Measurements from ENCODE around the gene ZCRB1.

The ZCRB1 gene

DNA sequence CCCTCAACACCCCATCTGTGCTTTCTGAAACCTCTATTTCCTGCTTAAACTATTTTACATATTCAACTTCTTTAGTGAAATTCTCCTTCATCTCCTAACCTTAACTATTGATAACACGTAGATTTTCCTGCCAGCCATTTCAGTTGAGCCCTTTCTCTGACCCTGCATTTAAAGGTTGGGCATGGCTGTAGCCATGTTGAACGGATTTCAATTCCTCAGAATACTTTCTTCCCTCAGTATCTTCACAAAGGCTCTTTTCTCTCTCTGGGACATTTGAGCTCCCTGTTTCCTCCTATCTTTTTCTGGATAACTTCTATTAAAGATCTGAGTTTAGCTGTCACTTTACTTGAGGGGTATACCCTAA, 1.3 kb upstream of the ZCRB1 start:
- no peak for DNase-seq (ENCODE audit: low spot score)

DNA sequence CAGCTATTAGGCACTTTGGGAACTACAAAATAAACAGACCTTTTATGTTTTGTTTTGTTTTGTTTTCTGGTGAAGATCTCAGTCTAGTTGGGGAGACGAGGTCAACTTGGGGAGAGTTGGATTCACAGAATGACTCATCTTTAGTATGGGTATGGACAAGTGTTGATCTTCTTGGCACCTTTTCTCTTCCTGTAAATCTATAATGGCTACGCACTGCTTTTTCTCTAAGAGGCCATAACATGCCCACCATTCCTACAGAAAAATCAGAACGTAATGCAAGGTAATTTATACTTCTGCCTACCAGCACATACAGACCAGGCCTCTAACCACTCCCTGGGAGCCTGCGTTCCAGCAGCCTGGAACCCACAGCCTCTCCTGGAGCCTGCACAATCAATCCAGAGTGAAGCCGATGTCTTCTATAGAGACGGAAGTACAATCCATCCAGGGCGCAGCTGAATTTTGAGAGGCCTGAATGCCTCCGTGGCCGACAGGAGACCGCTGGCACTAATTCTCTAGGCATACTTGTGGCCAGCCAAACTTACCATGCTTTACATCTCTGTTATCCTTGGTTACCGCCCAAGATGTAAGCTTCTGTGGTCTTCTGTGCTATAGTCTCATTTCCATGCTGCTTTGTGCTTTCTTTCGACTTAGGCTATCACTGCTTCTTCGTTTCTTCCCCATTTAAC, 790 bp upstream of the ZCRB1 start:
- DNase-seq (ENCODE audit: low spot score): peak; percentile 45

DNA sequence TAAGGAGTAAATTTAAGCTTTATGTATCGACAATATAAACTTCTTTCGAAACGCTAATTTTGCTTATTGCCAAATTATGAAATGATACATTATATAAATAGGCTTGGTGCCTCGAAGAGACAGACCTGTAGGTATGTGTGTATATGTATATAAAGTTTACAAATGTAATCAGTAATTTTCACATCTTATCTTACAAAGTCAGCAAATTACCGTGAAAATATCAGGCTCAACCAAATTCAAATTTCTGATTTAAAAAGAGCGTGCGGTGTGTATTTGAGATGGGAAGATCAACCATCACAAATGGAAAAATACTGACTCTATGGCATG, 605 bp downstream of the ZCRB1 start:
- no peak for DNase-seq (ENCODE audit: low spot score)

DNA sequence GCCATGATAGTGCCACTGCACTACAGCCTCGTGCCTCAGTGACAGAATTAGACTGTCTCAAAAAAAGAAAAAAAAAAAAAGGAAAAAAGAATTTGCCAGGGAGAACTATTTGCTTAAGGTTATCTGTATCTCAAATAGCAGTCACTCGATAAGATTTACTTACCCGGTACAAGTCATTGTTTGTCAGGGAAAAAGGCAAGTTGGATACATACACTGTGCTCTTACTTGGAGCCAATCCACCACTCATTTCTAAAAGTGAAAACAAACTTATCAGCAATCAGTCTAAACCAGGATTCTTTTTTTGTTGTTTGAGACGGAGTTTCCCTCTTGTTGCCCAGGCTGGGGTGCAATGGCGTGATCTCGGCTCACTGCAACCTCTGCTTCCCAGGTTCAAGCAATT, 2.0 kb downstream of the ZCRB1 start:
- no peak for DNase-seq (ENCODE audit: low spot score)

DNA sequence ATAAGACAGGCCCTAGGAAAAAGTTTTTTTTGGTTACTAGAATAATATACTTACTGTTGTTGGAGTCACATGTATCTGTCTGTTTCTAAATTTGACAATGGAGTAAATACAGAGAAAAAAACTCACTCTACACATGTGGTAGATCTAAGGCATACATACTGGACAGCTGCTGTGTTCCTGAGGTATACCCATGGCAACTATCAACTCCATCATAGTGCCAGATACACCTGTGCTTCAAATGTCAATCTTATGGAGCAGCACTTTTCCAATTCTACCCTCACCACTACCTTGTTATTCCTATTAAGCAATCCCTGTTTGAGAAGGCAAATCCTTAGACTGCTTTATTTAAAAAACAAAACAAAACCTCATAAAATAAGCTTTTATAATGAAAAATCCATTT, 3.3 kb downstream of the ZCRB1 start:
- no peak for DNase-seq (ENCODE audit: low spot score)

DNA sequence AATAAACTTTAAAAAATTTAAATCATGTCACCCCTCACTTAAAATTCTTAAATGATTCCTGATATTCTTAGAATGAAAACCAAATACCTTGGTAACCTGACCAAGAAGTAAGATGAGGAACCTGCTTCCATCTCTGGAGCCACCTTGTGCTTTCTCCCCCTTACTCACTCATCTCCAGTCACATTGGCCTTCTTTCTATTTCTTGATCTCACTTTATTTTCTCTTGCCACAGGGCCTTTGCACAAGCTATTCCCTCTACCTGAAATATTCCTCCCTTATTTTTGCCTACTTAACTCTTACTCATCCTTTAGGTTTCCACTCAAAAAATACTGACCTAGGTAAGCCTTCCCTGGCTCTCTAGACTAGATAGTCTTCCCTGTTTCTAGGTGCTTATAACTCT, 5.1 kb downstream of the ZCRB1 start:
- no peak for DNase-seq (ENCODE audit: low spot score)

DNA sequence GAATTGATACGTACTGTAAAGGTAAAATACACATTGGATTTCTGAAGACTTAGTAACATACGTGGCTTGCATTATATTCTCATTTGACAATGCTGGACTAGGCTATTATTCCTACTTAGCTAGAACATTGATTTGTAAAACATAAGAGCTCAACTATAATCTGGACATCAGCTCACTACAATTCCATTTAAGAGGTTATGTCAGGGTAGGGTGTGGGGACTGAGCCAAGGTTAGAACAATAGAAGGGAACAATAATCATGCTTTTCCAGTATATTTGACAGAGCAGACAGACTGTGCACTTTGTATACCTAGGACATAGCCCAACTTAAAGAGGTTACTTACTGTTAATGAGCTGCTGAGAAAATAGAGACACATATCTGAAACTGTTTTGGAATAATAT, 10.8 kb downstream of the ZCRB1 start:
- no peak for DNase-seq (ENCODE audit: low spot score)

DNA sequence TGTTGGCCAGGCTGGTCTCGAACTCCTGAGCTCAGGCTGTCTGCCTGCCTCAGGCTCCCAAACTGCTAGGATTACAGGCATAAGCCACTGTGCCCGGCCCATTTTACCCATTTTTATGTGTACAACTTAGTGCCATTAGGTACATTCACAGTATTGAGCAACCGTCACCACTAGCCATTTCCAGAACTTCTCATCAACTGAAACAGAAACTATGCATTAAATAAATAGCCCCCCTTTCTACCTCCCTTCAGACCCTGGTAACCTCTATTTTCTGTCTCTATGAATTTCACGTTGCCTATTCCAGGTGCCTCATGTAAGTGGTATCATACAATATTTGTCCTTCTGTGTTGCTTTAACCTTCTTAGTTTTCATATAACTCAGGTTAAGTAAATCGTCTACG, 15.9 kb downstream of the ZCRB1 start:
- DNase-seq (ENCODE audit: low spot score): no peak

DNA sequence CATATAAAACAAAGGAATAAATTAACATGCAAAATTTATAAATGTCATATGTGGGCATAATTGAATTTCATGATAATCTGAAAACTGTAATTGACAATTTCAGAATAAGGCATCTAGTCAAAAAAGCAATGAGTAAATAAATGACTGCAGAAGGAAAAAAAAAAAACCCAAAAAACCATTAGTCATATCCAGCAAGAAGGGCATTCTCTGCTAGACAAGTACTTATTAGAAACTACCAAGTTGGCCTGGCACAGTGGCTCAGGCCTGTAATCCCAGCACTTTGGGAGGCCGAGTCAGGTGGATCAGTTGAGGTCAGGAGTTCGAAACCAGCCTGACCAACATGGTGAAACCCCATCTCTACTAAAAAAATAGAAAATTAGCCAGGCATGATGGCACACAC, 17.5 kb downstream of the ZCRB1 start:
- no peak for DNase-seq (ENCODE audit: low spot score)

DNA sequence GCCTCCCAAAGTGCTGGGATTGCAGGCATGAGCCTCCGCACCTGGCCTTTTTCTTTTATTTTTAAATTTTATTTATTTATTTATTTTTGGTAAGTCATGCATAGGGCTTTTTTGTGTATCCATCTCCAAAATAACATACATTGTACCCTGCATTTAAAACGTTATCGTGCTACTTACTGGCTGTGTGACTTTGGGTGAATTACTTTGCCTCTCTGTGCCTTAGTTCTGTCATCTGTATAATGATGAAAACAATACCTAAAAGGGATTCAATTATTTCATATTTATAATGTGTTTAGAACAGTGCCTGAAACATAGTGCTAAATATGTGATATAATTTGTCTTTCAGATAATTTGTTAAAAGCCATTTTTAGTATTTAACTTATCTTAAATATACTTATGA, 19.6 kb downstream of the ZCRB1 start:
- no peak for DNase-seq (ENCODE audit: low spot score)

DNA sequence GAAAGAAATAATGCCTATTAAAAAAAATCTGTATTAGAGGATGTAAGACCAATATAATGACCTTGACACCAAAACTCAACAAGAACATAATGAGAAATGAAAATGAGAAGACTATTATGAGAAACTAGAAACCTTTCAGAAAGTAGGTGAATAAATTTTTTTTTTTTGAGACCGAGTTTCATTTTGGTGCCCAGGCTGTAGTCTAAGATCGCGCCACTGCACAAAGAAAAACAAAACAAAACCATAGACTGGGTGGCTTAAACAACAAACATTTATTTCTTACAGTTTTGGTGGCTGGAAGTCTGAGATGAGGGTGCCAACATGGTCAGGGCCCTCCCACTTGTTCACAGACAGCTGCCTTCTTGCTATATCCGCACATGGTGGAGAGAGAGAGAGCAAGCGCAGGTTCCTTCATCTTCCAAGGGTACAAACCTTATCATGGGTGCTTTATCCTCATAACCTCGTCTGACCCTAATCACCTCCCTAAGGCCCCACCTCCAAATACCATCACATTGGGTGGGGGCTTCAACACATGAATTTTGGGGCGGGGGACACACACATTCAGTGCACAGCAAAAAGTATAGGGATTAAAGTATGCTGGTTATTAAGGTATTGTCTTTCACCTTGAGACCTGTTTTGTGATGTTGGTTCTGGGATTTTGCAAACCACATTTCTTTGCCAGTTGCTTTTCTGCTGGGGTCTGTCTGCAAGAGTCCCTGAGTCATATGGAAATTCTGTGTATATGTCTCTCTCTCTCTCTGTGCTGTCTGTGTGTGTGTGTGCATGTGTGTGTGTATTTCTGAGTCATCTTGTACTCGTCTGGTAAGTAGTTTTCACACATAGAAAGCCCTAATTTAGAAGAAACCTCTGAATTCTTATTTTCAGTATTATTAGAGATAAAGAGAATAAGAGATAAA, 26.2 kb downstream of the ZCRB1 start:
- no peak for DNase-seq (ENCODE audit: low spot score)

DNA sequence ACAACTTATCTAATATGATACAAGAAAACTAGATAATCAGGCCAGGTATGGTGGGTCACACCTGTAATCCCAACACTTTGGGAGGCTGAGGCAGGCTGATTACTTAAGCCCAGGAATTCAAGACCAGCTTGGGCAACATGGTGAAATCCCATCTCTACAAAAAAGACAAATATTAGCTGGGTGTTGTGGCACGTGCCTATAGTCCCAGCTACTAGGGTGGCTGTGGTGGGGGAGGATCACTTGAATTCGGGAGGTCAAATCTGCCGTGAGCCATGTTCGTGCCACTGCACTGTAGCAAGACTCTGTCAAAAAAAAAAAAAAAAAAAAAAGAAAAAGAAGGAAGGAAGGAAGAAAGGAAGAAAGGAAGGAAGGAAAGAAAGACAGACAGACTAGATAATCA, 27.0 kb downstream of the ZCRB1 start:
- DNase-seq (ENCODE audit: low spot score): no peak

DNA sequence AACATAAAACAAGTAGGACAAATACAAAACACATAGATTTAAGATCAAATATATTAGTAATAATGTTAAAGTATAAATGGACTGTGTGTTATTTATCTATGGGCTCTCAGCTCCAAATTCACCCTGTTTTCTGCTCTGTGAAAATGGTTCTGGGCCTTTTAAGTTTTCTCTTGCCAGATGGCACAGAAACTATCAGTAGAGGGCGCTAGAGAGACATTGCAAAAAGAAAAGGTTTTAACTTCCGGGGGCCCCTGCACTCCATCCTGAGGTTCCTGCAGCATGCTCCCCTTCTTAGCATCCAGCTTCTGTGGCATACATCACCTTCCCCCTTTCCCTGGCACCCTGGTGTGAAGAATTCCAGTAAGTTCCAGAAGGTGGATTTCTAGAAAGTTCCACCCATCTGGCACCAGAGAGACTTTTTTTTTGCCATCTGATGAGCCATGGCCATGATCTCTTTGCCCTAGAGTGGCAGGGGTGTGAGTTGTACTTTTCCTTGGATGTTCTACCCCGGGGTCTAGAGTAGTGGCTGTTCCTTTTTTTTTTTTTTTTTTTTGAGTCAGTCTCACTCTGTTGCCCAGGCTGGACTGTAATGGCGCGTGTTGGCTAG, 29.3 kb downstream of the ZCRB1 start:
- DNase-seq (ENCODE audit: low spot score): peak; percentile 35

DNA sequence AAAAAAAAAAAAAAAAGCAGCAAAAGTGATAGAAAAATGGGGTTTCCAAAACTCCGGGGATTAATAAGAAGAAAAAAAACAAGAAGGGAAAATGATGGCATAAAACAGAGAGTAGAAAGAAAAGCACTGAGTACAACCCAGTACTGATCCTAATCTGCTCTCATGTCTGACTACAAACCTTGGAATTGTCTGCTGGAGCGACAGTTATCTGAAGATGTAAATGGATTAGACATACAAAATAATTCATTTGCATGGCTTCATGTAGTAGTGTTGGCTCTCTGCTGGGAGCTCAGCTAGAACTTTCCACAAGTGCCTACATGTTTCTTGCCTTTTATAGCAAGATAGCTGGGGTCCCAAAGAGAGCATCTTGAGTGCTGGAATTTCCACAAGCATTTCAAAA, 34.2 kb downstream of the ZCRB1 start:
- no peak for DNase-seq (ENCODE audit: low spot score)

DNA sequence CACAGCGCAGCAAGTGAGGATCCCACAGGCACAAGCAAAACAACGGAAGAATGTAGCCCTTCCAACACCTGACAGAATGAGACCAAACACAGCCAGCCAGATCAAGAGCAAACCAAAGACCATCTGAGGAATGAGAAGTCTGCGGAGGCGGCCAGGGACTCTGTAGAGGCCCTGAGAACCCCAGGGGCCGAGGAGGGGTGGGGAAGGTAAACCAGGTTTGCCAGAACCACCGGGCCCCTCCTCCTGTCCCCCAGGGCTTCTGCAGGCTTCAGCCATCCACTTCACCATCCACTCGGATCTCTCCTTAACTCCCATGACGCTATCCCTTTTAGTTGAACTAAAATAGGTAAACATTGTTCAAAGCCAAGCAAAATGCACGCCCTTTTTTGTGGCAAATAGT, 37.4 kb downstream of the ZCRB1 start:
- DNase-seq (ENCODE audit: low spot score): no peak

DNA sequence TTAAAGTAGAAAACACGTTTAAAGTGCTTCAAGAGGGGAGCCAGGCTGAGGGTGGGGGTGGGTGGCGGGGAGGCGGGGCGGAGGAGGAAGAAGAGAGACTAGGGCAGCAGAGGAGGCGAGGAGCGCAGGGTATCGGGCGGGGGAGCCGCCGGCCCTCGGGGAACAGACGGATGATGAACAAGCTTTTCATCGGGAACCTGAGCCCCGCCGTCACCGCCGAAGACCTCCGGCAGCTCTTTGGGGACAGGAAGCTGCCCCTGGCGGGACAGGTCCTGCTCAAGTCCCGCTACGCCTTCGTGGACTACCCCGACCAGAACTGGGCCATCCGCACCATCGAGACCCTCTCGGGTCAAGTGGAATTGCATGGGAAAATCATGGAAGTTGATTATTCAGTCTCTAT, 39.2 kb downstream of the ZCRB1 start:
- DNase-seq (ENCODE audit: low spot score): no peak

DNA sequence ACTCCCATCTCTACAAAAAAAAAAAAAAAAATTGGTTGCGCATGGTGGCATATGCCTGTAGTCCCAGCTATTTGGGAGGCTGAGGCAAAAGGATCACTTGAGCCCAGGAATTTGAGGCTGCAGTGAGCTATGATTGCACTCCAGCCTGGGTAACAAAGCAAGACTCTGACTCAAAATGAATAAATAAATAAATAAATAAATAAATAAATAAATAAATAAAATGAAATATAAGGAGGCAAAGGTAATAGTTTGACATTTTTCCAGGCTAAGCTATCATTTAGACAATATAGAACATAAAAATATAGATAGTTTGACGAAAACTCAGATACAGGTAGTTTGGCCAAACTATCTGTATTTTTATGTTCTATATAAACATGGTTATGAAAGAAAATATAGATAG, 40.5 kb downstream of the ZCRB1 start:
- no peak for DNase-seq (ENCODE audit: low spot score)

DNA sequence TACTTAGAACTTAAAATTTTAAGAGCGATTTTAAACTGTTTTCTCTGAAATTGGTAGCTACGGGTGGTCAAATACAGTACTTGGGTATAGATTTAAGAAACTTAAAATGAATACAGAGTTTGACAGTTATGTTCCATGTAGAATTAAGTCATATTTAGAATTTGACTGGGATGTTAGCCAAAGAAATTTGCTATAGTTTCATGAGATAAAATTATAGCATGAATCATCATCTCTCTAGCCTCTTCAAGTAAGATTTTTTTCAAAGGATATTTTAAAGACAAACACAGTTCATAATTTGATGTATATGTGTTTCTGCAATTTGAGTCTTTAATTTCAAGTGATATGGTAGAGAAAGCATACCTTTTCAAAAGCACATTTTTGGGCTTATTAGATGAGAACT, 41.0 kb downstream of the ZCRB1 start:
- DNase-seq (ENCODE audit: low spot score): no peak

DNA sequence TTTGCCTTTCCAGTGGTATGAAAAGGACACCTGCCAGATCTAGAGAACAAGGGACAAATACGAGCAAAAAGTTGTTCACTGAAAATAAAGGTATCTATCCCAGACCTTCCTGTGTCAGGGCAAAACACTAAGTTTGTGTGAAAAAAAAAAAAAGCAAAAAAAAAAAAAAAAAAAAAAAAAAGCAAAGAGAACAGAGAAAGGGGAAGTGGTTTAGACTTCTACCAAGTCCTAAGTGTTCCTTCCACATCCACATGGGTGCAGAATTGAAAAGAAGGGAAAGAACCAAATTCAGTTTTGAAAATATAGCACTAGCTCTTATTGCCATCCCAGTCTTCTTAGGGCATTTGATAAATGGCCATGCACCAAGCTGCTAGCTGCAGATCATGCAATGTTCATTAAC, 41.7 kb downstream of the ZCRB1 start:
- DNase-seq (ENCODE audit: low spot score): no peak

DNA sequence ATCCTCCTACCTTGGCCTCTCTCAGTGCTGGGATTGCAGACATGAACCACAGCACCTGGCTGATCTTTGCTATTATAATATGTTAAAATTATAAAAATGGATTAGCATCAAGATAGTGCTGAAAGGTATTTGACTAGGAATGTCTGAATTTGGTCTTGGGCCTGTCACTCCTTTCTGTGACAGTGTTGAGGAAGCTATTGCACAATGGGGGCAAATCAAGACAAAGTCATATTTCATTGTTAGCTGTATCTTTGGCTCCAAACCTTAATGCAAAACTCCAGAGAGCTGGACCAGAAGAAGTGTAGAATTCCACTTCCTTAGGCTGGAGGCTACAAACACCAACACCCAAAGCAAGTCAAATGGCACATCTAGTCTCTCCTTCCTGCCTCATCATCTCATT, 42.2 kb downstream of the ZCRB1 start:
- no peak for DNase-seq (ENCODE audit: low spot score)

DNA sequence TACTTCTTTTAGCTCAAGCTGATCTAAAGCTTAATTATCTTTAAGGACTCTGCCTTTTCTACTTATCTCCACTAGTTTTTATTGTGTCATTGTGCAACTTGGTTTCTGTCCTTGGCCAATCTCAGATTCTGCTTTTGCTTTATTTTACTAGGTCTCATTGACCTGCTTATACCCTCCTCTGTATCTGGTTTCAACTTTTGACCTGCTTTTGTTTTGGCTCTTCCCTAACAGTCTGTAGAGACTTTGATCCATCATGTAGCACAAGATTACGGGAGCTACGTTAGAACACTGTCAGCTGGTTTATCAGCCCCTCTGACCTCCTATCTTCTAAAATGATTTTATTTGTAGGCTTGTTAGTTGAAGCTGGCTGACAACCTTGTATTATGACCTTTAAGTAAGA, 43.6 kb downstream of the ZCRB1 start:
- DNase-seq (ENCODE audit: low spot score): no peak

DNA sequence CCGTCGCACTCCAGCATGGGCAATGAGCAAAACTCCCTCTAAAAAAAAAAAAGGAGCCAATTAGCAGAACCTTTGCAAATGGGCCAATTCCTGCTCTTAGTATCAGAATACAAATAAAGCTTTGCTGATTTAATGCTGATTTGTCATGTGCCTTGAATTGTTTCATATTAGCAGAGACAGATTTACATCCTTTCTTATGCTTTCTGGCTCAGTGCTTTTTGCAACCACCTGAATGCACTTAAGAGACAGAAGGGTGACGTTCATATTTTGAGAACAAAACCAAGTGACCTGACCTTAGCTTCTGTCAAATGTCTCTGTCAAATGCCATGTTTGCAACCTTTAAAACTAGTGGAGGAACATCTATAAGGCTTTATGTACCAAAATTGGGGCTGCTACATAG, 44.0 kb downstream of the ZCRB1 start:
- no peak for DNase-seq (ENCODE audit: low spot score)

DNA sequence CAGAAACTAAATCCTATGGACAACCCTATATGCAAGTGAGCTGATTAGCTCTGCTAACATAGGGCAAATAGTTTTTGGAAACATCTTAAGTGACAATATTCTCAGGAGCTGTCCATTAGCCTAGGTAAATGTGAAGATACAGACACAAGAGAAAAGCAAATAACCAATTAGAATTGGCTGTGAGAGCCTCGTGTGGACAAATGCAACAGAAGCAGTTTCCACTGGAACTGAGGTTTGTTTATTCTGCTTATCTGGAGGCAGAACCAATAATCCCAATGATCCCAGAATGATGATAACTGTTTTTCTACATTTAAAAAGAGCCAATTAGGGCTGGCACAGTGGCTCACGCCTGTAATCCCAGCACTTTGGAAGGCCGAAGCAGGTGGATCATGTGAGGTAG, 44.6 kb downstream of the ZCRB1 start:
- DNase-seq (ENCODE audit: low spot score): no peak

DNA sequence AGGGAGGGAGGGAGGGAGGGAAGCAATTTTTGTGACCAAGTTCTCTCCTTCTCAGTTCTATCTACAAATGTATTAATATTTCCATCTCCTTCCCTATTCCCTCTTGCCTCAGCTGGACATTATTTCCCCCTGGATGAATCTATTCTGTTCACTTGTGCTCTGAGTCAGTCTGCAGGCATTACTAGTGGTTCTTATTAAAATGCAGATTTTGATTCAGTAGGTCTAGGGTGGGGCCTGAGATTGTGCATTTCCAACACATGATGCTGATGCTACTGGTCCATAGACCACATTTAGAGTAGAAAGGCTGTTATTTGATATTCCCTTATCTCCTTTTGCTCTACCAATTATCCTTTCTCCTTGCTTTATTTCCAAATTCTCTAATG, 47.8 kb downstream of the ZCRB1 start:
- DNase-seq (ENCODE audit: low spot score): no peak

Data from D341Med (cell line).